H1 (cell line): Measurements from ENCODE around the gene ACMSD. TPM values are rescaled to one million over a fixed set of nuclear protein-coding genes. Genes with fewer than 3 reads are reported as not detected.

Experiments used
- CTCF ChIA-PET: fragments of 300-600 bp; sonication (Branson Sonifier 250); formaldehyde crosslinking; loops from one replicate; lab custom pipeline; 2021; ENCODE audit not compliant: partially characterized antibody; lab: Charles Lee
- POLR2A ChIA-PET: fragments of 300-600 bp; sonication (Branson Sonifier 250); formaldehyde crosslinking; loops from one replicate; lab custom pipeline; 2021; ENCODE audit warnings: inconsistent platforms; ENCODE audit not compliant: partially characterized antibody; lab: Charles Lee
- DNase-seq, 2 experiments: peaks; one replicate each; pipeline versions ENCODE4 v3.0.0 to v3.0.0-alpha.2; 2010 to 2022; ENCODE audit warnings: low spot score in 2 of 2, low read depth in 1 of 2, mixed read lengths in 1 of 2
- FAIRE-seq: peaks from 2 replicates; lab custom pipeline; 2011; peaks lifted over from hg19 to GRCh38; lab: Jason Lieb, UNC
- H2AFZ ChIP-seq: 2 replicates; pipeline ENCODE4 v1.8.1; 2012; ENCODE audit warnings: low read length, inconsistent platforms
- H2AK5ac ChIP-seq: 2 replicates; pipeline ENCODE4 v1.6.1; 2013; ENCODE audit warnings: low read depth, low read length
- H2BK120ac ChIP-seq: replicated peaks from 2 replicates; pipeline ENCODE3; 2013; ENCODE audit warnings: low read depth, low read length, inconsistent platforms
- H2BK12ac ChIP-seq: 2 replicates; pipeline ENCODE4 v1.6.1; 2013; ENCODE audit warnings: low read depth, low read length
- H2BK15ac ChIP-seq: 2 replicates; pipeline ENCODE4 v1.6.1; 2013; ENCODE audit warnings: low read length
- H2BK20ac ChIP-seq: 2 replicates; pipeline ENCODE4 v1.6.1; 2013; ENCODE audit warnings: low read length
- H2BK5ac ChIP-seq: 2 replicates; pipeline ENCODE4 v1.6.1; 2013; ENCODE audit warnings: low read depth, low read length
- H3K14ac ChIP-seq: 2 replicates; pipeline ENCODE4 v1.6.1; 2013; ENCODE audit warnings: inconsistent platforms; ENCODE audit not compliant: insufficient read length
- H3K18ac ChIP-seq: 2 replicates; pipeline ENCODE4 v1.6.1; 2013; ENCODE audit warnings: low read length; ENCODE audit errors: extremely low read depth
- H3K23ac ChIP-seq: 2 replicates; pipeline ENCODE4 v1.6.1; 2013; ENCODE audit warnings: inconsistent platforms; ENCODE audit not compliant: insufficient read length
- H3K23me2 ChIP-seq: 2 replicates; pipeline ENCODE4 v1.6.1; 2013; ENCODE audit warnings: low read depth, low read length
- H3K27ac ChIP-seq: 2 replicates; pipeline ENCODE4 v1.6.1; 2011; ENCODE audit warnings: low read depth, low read length, inconsistent platforms
- H3K27me3 ChIP-seq, 4 experiments: replicated peaks in 1 of 4; 1 replicate in 1 of 4; 2 replicates in 3 of 4; pipeline versions ENCODE4 v1.6.1 to v1.8.1; 2011 to 2013; ENCODE audit warnings: low read length in 3 of 4, mild to moderate bottlenecking in 3 of 4, inconsistent platforms in 2 of 4, mixed read lengths in 2 of 4, moderate library complexity in 1 of 4; ENCODE audit not compliant: control insufficient read depth in 3 of 4, insufficient read depth in 3 of 4; ENCODE audit errors: extremely low read depth in 1 of 4
- H3K36me3 ChIP-seq, 4 experiments: 2 replicates each; pipeline versions ENCODE4 v1.6.1 to v1.8.1; 2011 to 2013; ENCODE audit warnings: mild to moderate bottlenecking in 4 of 4, low read length in 3 of 4, moderate library complexity in 2 of 4, control low read depth in 1 of 4, inconsistent platforms in 1 of 4; ENCODE audit not compliant: insufficient read depth in 4 of 4, control insufficient read depth in 2 of 4
- H3K4ac ChIP-seq: replicated peaks from 2 replicates; pipeline ENCODE3; 2013; ENCODE audit warnings: low read length, low read depth, mixed read lengths, inconsistent platforms; ENCODE audit not compliant: insufficient read length
- H3K4me1 ChIP-seq, 4 experiments: replicated peaks in 1 of 4; 1 replicate in 1 of 4; 2 replicates in 3 of 4; pipeline versions ENCODE4 v1.6.1 to v1.8.1; 2011 to 2013; ENCODE audit warnings: low read length in 3 of 4, inconsistent platforms in 2 of 4, mixed read lengths in 1 of 4; ENCODE audit not compliant: insufficient read depth in 4 of 4, control insufficient read depth in 3 of 4
- H3K4me2 ChIP-seq, 2 experiments: 2 replicates each; pipeline versions ENCODE4 v1.6.1 to v1.8.1; 2011 to 2013; ENCODE audit warnings: low read depth in 2 of 2, low read length in 2 of 2, control low read depth in 1 of 2, inconsistent platforms in 1 of 2, mild to moderate bottlenecking in 1 of 2; ENCODE audit not compliant: insufficient read depth in 1 of 2
- H3K4me3 ChIP-seq, 4 experiments: fragments of 200-600, 300-600 bp in 1 of 4; sonication (generic), shearing (Covaris generic), sonication (Bioruptor Twin) in 1 of 4; 2 replicates each; pipeline versions ENCODE4 v1.5.1 to v1.8.1; 2011 to 2016; ENCODE audit warnings: low read length in 4 of 4, low read depth in 3 of 4, control low read depth in 2 of 4, inconsistent platforms in 2 of 4, mild to moderate bottlenecking in 2 of 4, mixed read lengths in 1 of 4, moderate library complexity in 1 of 4; ENCODE audit not compliant: insufficient read depth in 2 of 4; ENCODE audit errors: extremely low read depth in 1 of 4
- H3K56ac ChIP-seq: replicated peaks from 2 replicates; pipeline ENCODE3; 2013; ENCODE audit warnings: low read depth, mild to moderate bottlenecking, mixed read lengths, low read length, inconsistent platforms; ENCODE audit not compliant: insufficient read length
- H3K79me1 ChIP-seq: 2 replicates; pipeline ENCODE4 v1.6.1; 2013; ENCODE audit warnings: low read depth, low read length, control low read depth
- H3K79me2 ChIP-seq, 2 experiments: 2 replicates each; pipeline versions ENCODE4 v1.6.1 to v1.8.1; 2012 to 2013; ENCODE audit warnings: low read length in 2 of 2, mild to moderate bottlenecking in 2 of 2, inconsistent platforms in 1 of 2; ENCODE audit not compliant: insufficient read depth in 2 of 2, control insufficient read depth in 1 of 2
- H3K9ac ChIP-seq, 4 experiments: replicated peaks in 1 of 4; 1 replicate in 1 of 4; 2 replicates in 3 of 4; pipeline versions ENCODE4 v1.6.1 to v1.8.1; 2011 to 2013; ENCODE audit warnings: low read depth in 3 of 4, low read length in 3 of 4, control low read depth in 2 of 4, mild to moderate bottlenecking in 2 of 4, moderate library complexity in 2 of 4, inconsistent platforms in 1 of 4; ENCODE audit errors: extremely low read depth in 1 of 4
- H3K9me3 ChIP-seq, 2 experiments: 2 replicates each; pipeline versions ENCODE4 v1.6.1 to v1.8.1; 2012 to 2013; ENCODE audit warnings: mild to moderate bottlenecking in 2 of 2, moderate library complexity in 2 of 2, control low read depth in 1 of 2, inconsistent platforms in 1 of 2, low read depth in 1 of 2, low read length in 1 of 2, mixed read lengths in 1 of 2; ENCODE audit not compliant: insufficient read depth in 2 of 2
- H4K20me1 ChIP-seq, 2 experiments: replicated peaks in 1 of 2; 2 replicates each; pipeline versions ENCODE3 to v1.8.1; 2011 to 2013; ENCODE audit warnings: inconsistent platforms in 2 of 2, low read length in 2 of 2, mild to moderate bottlenecking in 1 of 2; ENCODE audit not compliant: insufficient read depth in 2 of 2, control insufficient read depth in 1 of 2
- H4K5ac ChIP-seq: 2 replicates; pipeline ENCODE4 v1.6.1; 2013; ENCODE audit warnings: low read length, low read depth, mixed read lengths, inconsistent platforms; ENCODE audit not compliant: insufficient read length
- H4K8ac ChIP-seq: 2 replicates; pipeline ENCODE4 v1.8.0; 2013; ENCODE audit warnings: mild to moderate bottlenecking, moderate library complexity, low read length, inconsistent platforms; ENCODE audit not compliant: insufficient read depth; ENCODE audit errors: extremely low read depth
- H4K91ac ChIP-seq: replicated peaks from 2 replicates; pipeline ENCODE3; 2013; ENCODE audit warnings: low read length, mixed read lengths, inconsistent platforms; ENCODE audit not compliant: insufficient read length
- ATF3 ChIP-seq: IDR thresholded peaks from 2 replicates; pipeline ENCODE4 v1.6.1; 2011; ENCODE audit warnings: low read depth, mild to moderate bottlenecking, low read length; ENCODE audit not compliant: insufficient read depth
- E2F6 ChIP-seq: IDR thresholded peaks from 2 replicates; pipeline ENCODE4 v1.6.1; 2012; ENCODE audit warnings: inconsistent platforms
- NANOG ChIP-seq: IDR thresholded peaks from 2 replicates; pipeline ENCODE4 v1.6.1; 2011; ENCODE audit warnings: low read length, low read depth, mild to moderate bottlenecking, inconsistent platforms; ENCODE audit not compliant: insufficient read depth, poor library complexity, severe bottlenecking
- SIRT6 ChIP-seq: IDR thresholded peaks from one replicate; pipeline ENCODE4 v1.7.1; 2012; ENCODE audit warnings: low read length, inconsistent platforms
- SIX5 ChIP-seq: IDR thresholded peaks from 2 replicates; pipeline ENCODE4 v1.6.1; 2011; ENCODE audit warnings: mild to moderate bottlenecking, low read depth, low read length
- SRF ChIP-seq: IDR thresholded peaks from 2 replicates; pipeline ENCODE4 v1.6.1; 2011; ENCODE audit warnings: mild to moderate bottlenecking, low read depth, low read length, moderate library complexity
- TCF12 ChIP-seq: IDR thresholded peaks from 2 replicates; pipeline ENCODE4 v1.6.1; 2011; ENCODE audit warnings: low read depth, mild to moderate bottlenecking, low read length
- WGBS, 2 experiments: shearing (Covaris generic) in 1 of 2; methylation state at CpG; one replicate each; pipeline versions ENCODE4 v1.1.6 to v1.1.7; 2013 to 2015; ENCODE audit warnings: low lambda C conversion rate in 2 of 2, mixed read lengths in 2 of 2, inconsistent platforms in 1 of 2, low coverage in 1 of 2, missing lambda C conversion rate in 1 of 2; ENCODE audit not compliant: insufficient replicate concordance in 2 of 2, insufficient coverage in 1 of 2, insufficient read length in 1 of 2; ENCODE audit errors: extremely low coverage in 1 of 2, missing lambda C conversion rate in 1 of 2; 5-methylcytosine and 5-hydroxymethylcytosine counted together
- polyA plus RNA-seq, 7 experiments: library from polyadenylated mRNA; depleted of rRNA in 3 of 7; stranded (reverse) in 5 of 7; unstranded in 2 of 7; fragments of >200 nt in 5 of 7; fragments of 200-250 nt in 2 of 7; gene quantifications; 1 replicate in 5 of 7; 2 replicates in 1 of 7; 4 replicates in 1 of 7; pipeline versions ENCODE4 v1.2.1 to v1.2.3, GENCODE V29; 2011 to 2013; ENCODE audit warnings: missing spikeins in 2 of 7, mixed read lengths in 2 of 7
- total RNA-seq: library from RNA; stranded (reverse); fragmentation: NEBNext Ultra II Directional; extraction: Animal tissue kit (Norgen Biotek cat#: 25700); gene quantifications from 2 replicates; pipeline ENCODE4 v1.2.1, GENCODE V29; 2021

The ACMSD gene
- total and polyA plus RNA-seq, 2 of the 8 experiments (the other 6 are each of a cell fraction or from before 2014, with no cell fraction given): not detected

GRCh38 chr2:134835471-134835870, 2.9 kb upstream of the ACMSD start:
- Histone ChIP-seq H4K8ac (no peak overlapping the region), H2BK120ac (no peak overlapping the region)
- TF ChIP-seq E2F6 (no peak), NANOG (no peak), SRF (no peak), ATF3 (no peak), SIRT6 (no peak), SIX5 (no peak), TCF12 (no peak)
- TF ChIP-seq, all 59 proteins: peak for 0
- Histone ChIP-seq H2AK5ac (no peak overlapping the region), H2BK12ac (no peak overlapping the region), H3K4me2 (no peak overlapping the region), H3K9ac (no peak overlapping the region), H3K27ac (no peak overlapping the region), H3K79me2 (no peaks in the 10 kb centered on the region), H2AFZ (no peak overlapping the region), H4K20me1 (no peaks in the 10 kb centered on the region), H3K23me2 (no peaks in the 10 kb centered on the region), H3K56ac (no peak overlapping the region), H3K9me3 (peaks cover 5 to 10% of the 10 kb centered on the region in 2 experiments; a peak in 2 of 4 replicates), H3K14ac (no peak overlapping the region), H3K4me3 (no peak overlapping the region), H3K18ac (no peak overlapping the region), H3K4me1 (no peaks in the 10 kb centered on the region), H2BK15ac (no peak overlapping the region), H3K4ac (no peak overlapping the region), H3K23ac (no peak overlapping the region), H4K5ac (no peak overlapping the region), H3K36me3 (no peaks in the 10 kb centered on the region), H2BK5ac (no peak overlapping the region), H3K79me1 (no peaks in the 10 kb centered on the region), H3K27me3 (no peaks in the 10 kb centered on the region), H4K91ac (no peak overlapping the region), H2BK20ac (no peak overlapping the region)
- ChIA-PET POLR2A (interaction anchor here (1.0 kb wide), 1 partner anchor 10 kb away, joined by 3 read pairs; no protein-coding TSS in a partner anchor), CTCF (no interaction called here)
- WGBS, 2 experiments: 95% methylated on average over 1 of the region's 1 CpG; no CpG with 5 or more reads in 1 of the 2 experiments
- FAIRE-seq: no peak
- no peak for DNase-seq
